ENCODE data around the gene MOGAT3.

Gene MOGAT3

DNA sequence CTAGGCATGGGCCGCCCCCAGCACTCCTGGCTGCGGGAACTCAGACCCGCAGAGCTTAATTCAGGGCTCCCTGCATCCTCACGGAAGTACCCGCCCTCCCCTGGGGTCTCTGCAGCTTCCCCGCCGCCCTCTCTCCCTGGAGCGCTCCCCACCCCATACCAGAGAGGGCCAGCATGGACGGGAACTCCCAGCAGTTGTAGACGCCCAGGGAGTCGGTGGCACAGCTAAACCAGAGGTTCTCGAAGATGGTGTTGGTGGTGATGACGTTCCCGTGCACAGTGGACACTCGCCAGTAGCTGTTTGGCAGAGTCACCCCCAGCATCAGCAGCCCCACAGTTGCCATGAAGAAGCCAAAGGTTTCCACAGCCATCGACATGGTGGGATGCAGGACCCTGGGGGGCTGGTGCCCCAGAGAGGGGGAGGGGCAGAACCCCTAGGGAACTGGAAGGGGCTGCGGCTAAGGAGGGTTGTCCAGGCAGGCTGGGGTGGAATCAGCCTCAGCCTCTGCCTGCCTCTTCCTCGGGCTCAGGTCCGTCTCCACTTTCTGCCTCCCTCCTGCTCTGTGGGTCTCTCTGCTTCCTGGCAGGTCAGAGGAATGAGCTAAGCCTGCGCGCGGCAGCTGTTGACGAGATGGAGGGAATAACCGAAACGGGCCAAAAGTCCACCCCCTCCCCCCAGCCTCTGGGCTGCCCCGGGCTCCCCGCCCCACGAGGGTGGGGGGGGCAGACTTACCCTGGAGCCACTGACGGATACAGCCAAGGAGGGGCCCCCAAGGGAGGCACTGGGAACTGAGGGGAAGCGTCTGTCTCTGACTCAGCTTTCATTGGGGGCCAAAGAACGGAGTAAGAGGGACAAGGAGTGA lies 36.6 kb upstream of the MOGAT3 start, which contains the start of gene CLDN15:
Gene CLDN15, minus strand, starts transcription at position 597 of the 862 bp plus-strand sequence. Its CDS starts 221 bp downstream, at position 376.
- TF ChIP-seq, protein P1, sequence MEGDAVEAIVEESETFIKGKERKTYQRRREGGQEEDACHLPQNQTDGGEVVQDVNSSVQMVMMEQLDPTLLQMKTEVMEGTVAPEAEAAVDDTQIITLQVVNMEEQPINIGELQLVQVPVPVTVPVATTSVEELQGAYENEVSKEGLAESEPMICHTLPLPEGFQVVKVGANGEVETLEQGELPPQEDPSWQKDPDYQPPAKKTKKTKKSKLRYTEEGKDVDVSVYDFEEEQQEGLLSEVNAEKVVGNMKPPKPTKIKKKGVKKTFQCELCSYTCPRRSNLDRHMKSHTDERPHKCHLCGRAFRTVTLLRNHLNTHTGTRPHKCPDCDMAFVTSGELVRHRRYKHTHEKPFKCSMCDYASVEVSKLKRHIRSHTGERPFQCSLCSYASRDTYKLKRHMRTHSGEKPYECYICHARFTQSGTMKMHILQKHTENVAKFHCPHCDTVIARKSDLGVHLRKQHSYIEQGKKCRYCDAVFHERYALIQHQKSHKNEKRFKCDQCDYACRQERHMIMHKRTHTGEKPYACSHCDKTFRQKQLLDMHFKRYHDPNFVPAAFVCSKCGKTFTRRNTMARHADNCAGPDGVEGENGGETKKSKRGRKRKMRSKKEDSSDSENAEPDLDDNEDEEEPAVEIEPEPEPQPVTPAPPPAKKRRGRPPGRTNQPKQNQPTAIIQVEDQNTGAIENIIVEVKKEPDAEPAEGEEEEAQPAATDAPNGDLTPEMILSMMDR (IDR thresholded peaks at IDR 0.05; ENCODE audit: low read depth, low read length) = no peak
- H3K4me3 ChIP-seq (ENCODE audit: low read depth, low read length) = no peak within 1 kb of the TSS

DNA sequence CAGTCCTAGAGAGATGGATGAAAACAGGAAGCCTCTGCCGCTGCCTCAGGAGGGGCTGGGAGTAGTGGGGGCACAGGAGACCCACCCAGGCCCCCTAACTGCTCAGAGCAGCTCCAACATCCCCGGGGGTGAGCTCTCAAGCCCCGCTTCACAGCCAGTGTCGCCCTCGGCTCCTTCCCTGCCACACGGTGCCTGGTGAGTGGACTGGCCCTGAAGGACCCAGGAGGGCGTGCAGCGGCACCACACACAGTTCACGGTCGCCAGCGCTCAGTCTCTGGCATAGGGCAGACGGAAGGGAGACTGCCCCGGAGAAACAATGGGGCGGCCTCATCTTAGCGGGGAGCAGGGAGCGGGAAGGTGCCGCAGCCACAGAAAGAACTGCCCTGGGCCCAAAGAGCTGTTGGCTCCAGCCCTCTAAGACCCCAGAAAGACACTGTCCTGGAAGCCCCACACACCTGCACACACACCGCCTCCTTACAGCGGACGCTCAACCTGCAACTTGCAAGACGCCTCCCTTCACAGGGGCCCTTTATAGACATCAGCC lies 35.5 kb upstream of the MOGAT3 start:
- TF ChIP-seq, protein P1 (IDR thresholded peaks at IDR 0.05; ENCODE audit: low read depth, low read length) = no peak
- no peak overlapping the region for H3K4me3 ChIP-seq (ENCODE audit: low read depth, low read length)

DNA sequence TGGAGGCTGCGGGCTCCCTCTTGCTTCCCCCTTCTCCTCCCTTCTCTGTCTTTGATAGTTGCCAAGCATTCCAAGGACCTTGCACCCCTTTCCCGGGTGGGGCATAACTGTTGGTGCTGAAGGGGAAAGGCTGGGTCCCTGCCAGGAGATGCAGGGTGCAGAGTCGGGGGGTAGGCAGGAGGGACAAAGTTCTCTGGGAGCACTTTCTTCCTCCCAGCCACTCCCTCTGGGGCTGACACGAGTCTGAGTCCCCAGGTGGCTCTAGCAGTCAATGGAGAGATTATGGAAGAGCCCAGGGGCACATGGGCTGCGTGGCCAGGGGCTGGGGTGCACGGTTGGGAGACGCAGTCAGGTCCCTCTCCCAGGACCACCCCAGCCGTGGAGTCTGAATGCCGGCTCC lies 34.7 kb upstream of the MOGAT3 start:
- no peak overlapping the region for H3K4me3 ChIP-seq (ENCODE audit: low read depth, low read length)
- TF ChIP-seq, protein P1 (IDR thresholded peaks at IDR 0.05; ENCODE audit: low read depth, low read length) = no peak

DNA sequence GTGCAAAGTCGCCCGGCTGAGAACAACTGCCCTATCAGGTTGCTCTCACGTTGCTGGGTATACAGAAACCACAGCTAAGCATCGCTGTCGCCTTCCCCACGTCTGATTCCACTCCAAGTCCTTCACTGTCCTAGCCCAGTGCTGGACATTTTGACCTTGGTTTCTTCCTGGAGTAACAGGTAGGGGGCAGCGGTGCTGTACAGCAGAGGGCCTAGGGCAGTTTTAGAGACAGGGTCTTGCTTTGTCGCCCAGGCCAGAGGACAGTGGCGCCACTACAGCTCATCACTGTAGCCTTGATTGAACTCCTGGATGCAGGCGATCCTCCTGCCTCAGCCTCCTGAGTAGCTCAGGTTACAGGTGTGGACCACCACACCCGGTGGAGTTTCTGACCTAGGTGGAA lies 34.2 kb upstream of the MOGAT3 start:
- TF ChIP-seq, protein P1 (IDR thresholded peaks at IDR 0.05; ENCODE audit: low read depth, low read length) = no peak
- H3K4me3 ChIP-seq (ENCODE audit: low read depth, low read length) = no peak overlapping the region

DNA sequence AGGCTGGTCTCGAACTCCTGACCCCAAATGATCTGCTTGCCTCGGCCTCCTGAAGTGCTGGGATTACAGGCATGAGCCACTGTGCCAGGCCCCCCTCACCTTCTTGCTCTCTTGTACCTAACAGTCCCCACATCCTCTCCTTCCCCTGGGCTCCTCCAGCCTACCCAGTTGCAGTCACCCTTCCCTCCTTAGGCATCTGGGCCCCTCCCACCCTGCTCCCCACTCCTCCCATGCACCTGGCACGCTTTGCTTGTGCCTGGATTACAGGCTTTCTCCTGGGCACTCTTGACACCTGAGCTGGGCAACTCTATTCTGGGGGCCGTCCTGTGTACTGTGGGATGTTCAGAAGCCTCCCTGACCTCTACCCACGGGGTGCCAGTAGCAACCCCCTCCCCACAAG lies 33.8 kb upstream of the MOGAT3 start:
- H3K4me3 ChIP-seq (ENCODE audit: low read depth, low read length) = no peak overlapping the region
- TF ChIP-seq, protein P1 (IDR thresholded peaks at IDR 0.05; ENCODE audit: low read depth, low read length) = no peak

DNA sequence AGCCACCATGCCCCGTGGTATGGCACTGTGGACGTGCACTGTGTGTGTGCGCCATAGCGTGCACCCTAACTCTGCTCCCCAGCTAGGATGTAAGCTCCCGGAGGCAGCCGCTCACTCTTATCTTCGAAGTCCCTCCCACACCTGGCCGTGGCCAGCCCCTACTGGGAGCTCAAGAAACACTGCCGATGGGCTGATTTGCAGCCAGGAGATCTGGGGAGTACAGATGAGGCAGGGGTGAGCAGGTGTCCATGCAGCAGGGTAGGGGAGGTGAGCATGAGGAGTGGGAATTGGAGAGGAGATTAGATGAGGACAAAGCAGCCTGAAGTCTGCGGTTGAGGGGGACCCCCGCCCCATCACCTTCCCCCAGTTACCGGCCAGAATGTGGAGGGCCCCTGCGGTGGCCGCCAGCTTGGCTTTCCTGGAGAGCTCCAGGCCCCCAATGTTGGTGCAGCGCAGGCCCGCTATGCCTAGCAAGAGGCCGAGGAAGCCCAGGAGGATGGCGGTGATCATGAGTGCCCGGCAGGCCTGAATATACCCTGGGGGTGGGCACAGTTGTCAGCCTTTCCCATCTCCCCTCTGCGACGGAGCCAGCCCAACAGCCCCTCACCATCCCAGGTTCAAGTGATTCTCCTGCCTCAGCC lies 33.2 kb upstream of the MOGAT3 start:
- TF ChIP-seq, protein P1 (IDR thresholded peaks at IDR 0.05; ENCODE audit: low read depth, low read length) = no peak
- no peak overlapping the region for H3K4me3 ChIP-seq (ENCODE audit: low read depth, low read length)
